Measurements from ENCODE around the gene EPB41L1.

Gene EPB41L1

GRCh38 chr20:36274181-36274841 lies 119.8 kb downstream of the EPB41L1 start:
- no peak for DNase-seq (ENCODE audit: extremely low read depth, insufficient read length)
- Histone ChIP-seq H3K4me3 (replicated peaks; ENCODE audit: low read depth, low read length) (no peak overlapping the region), H3K36me3 (ENCODE audit: control insufficient read depth, insufficient read depth, low read length) (no peaks in the 10 kb centered on the region), H3K27me3 (replicated peaks; ENCODE audit: control insufficient read depth, insufficient read depth, low read length) (peaks cover 1% of the 10 kb centered on the region; the same call in 1 of the 2 replicates)
- no peak for TF ChIP-seq CTCF (IDR thresholded peaks at IDR 0.05; ENCODE audit: insufficient read depth, low read length, poor library complexity, severe bottlenecking)

- peaks cover 1% of the 10 kb centered on the region; the same call in 1 of the 2 replicates for H3K27me3 ChIP-seq (replicated peaks; ENCODE audit: control insufficient read depth, insufficient read depth, low read length)
- DNase-seq (ENCODE audit: extremely low read depth, insufficient read length): no peak
- no peak for TF ChIP-seq CTCF (IDR thresholded peaks at IDR 0.05; ENCODE audit: insufficient read depth, low read length, poor library complexity, severe bottlenecking)
- no peaks in the 10 kb centered on the region for H3K36me3 ChIP-seq (ENCODE audit: control insufficient read depth, insufficient read depth, low read length)
- no peak overlapping the region for H3K4me3 ChIP-seq (replicated peaks; ENCODE audit: low read depth, low read length)
These were observed 120.5 kb downstream of the EPB41L1 start for GRCh38 chr20:36275011-36275410.

- Histone ChIP-seq H3K4me3 (replicated peaks; ENCODE audit: low read depth, low read length) (no peak overlapping the region), H3K36me3 (ENCODE audit: control insufficient read depth, insufficient read depth, low read length) (no peaks in the 10 kb centered on the region), H3K27me3 (replicated peaks; ENCODE audit: control insufficient read depth, insufficient read depth, low read length) (peaks cover 1% of the 10 kb centered on the region; the same call in 1 of the 2 replicates)
- DNase-seq (ENCODE audit: extremely low read depth, insufficient read length): no peak
- TF ChIP-seq CTCF (IDR thresholded peaks at IDR 0.05; ENCODE audit: insufficient read depth, low read length, poor library complexity, severe bottlenecking): no peak
These were observed 121.1 kb downstream of the EPB41L1 start for GRCh38 chr20:36275441-36276189.

- Histone ChIP-seq H3K36me3 (ENCODE audit: control insufficient read depth, insufficient read depth, low read length) (no peaks in the 10 kb centered on the region), H3K27me3 (replicated peaks; ENCODE audit: control insufficient read depth, insufficient read depth, low read length) (peaks cover 1% of the 10 kb centered on the region; the same call in 1 of the 2 replicates), H3K4me3 (replicated peaks; ENCODE audit: low read depth, low read length) (no peak overlapping the region)
- no peak for DNase-seq (ENCODE audit: extremely low read depth, insufficient read length)
- TF ChIP-seq CTCF (IDR thresholded peaks at IDR 0.05; ENCODE audit: insufficient read depth, low read length, poor library complexity, severe bottlenecking): no peak
These were observed 123.0 kb downstream of the EPB41L1 start for GRCh38 chr20:36277546-36277945.

- Histone ChIP-seq H3K36me3 (ENCODE audit: control insufficient read depth, insufficient read depth, low read length) (no peaks in the 10 kb centered on the region), H3K4me3 (replicated peaks; ENCODE audit: low read depth, low read length) (no peak overlapping the region), H3K27me3 (replicated peaks; ENCODE audit: control insufficient read depth, insufficient read depth, low read length) (peaks cover 1% of the 10 kb centered on the region; the same call in 1 of the 2 replicates)
- TF ChIP-seq CTCF (IDR thresholded peaks at IDR 0.05; ENCODE audit: insufficient read depth, low read length, poor library complexity, severe bottlenecking): no peak
- DNase-seq (ENCODE audit: extremely low read depth, insufficient read length): no peak
These were observed 124.8 kb downstream of the EPB41L1 start for GRCh38 chr20:36279362-36279761.

Data from GM06990 (cell line).